HepG2 (cell line): Measurements from ENCODE around the gene ENO1. TPM values are rescaled to one million over a fixed set of nuclear protein-coding genes. Genes with fewer than 3 reads are reported as not detected.

Experiments
- ATAC-seq: fragments of 200-7000 bp; cut with Tn5 transposase; 3 replicates; pipeline ENCODE4 v1.9.1; 2020; ENCODE audit warnings: mild to moderate bottlenecking, moderate library complexity
- BruUV-seq: library from RNA; stranded (reverse); fragments of 400-500 nt; replicated peaks from 2 replicates; lab custom pipeline; 2021; lab: Mats Ljungman, UMichigan
- CTCF ChIA-PET: fragments of 300-600 bp; formaldehyde crosslinking; extraction: SDS; loops from one replicate; lab custom pipeline; 2021; ENCODE audit warnings: low total read pairs, inconsistent platforms, low intra/inter-chr PET ratio; lab: Yijun Ruan, JAX
- POLR2A ChIA-PET: fragments of 350-600 bp; sonication (Branson Sonifier 250); formaldehyde crosslinking; loops from one replicate; lab custom pipeline; 2020; ENCODE audit warnings: antibody characterized with exemption, inconsistent platforms; lab: Yijun Ruan, JAX
- DNase-seq: peaks from one replicate; pipeline ENCODE4 v3.0.0-alpha.2; 2015; ENCODE audit warnings: low spot score
- FAIRE-seq: peaks from 3 replicates; lab custom pipeline; 2011; peaks lifted over from hg19 to GRCh38; lab: Jason Lieb, UNC
- H2AFZ ChIP-seq: one replicate; pipeline ENCODE4 v1.6.1; 2011; ENCODE audit warnings: low read length, inconsistent platforms
- H3K27ac ChIP-seq: fragments of 300-600 bp; 3 replicates; pipeline ENCODE4 v1.8.0; 2011; ENCODE audit warnings: mixed run types, mild to moderate bottlenecking, mixed read lengths, low read length, inconsistent platforms; ENCODE audit not compliant: insufficient read depth; ENCODE audit errors: extremely low read length
- H3K27me3 ChIP-seq, 2 experiments: fragments of 200-600 bp in 1 of 2; 2 replicates in 1 of 2; 3 replicates in 1 of 2; pipeline versions ENCODE4 v1.6.0 to v1.8.0; 2011; ENCODE audit warnings: low read length in 2 of 2, mild to moderate bottlenecking in 2 of 2, moderate library complexity in 2 of 2, inconsistent platforms in 1 of 2; ENCODE audit not compliant: insufficient read depth in 2 of 2, control insufficient read depth in 1 of 2
- H3K36me3 ChIP-seq, 2 experiments: fragments of 200-600 bp in 1 of 2; replicated peaks in 1 of 2; 2 replicates in 1 of 2; 3 replicates in 1 of 2; pipeline versions ENCODE4 v1.5.1 to v1.8.0; 2011; ENCODE audit warnings: low read length in 2 of 2, inconsistent platforms in 1 of 2; ENCODE audit not compliant: insufficient read depth in 2 of 2, control insufficient read depth in 1 of 2
- H3K4me1 ChIP-seq: 2 replicates; pipeline ENCODE4 v1.5.1; 2012; ENCODE audit warnings: low read length, inconsistent platforms; ENCODE audit not compliant: insufficient read depth
- H3K4me2 ChIP-seq: 2 replicates; pipeline ENCODE4 v1.6.0; 2011; ENCODE audit warnings: low read depth, low read length, inconsistent platforms
- H3K4me3 ChIP-seq, 3 experiments: fragments of 200-600 bp in 1 of 3; sonication (generic), shearing (Covaris generic) in 1 of 3; replicated peaks in 1 of 3; 2 replicates each; pipeline ENCODE4 v1.5.1; 2011 to 2016; ENCODE audit warnings: low read length in 3 of 3, inconsistent platforms in 2 of 3, low read depth in 2 of 3, mild to moderate bottlenecking in 2 of 3, control low read depth in 1 of 3, mixed read lengths in 1 of 3; ENCODE audit not compliant: insufficient read depth in 1 of 3
- H3K79me2 ChIP-seq: one replicate; pipeline ENCODE4 v1.6.1; 2011; ENCODE audit warnings: low read length, inconsistent platforms; ENCODE audit not compliant: insufficient read depth
- H3K9ac ChIP-seq: 2 replicates; pipeline ENCODE4 v1.6.0; 2011; ENCODE audit warnings: mild to moderate bottlenecking, low read depth, low read length, inconsistent platforms; ENCODE audit not compliant: insufficient read depth
- H3K9me3 ChIP-seq: 2 replicates; pipeline ENCODE4 v1.5.1; 2012; ENCODE audit warnings: mild to moderate bottlenecking, low read length
- H4K20me1 ChIP-seq: 2 replicates; pipeline ENCODE4 v1.6.0; 2011; ENCODE audit warnings: inconsistent platforms, mild to moderate bottlenecking, low read length, moderate library complexity; ENCODE audit not compliant: insufficient read depth
- CENPT ChIP-seq: sonication (generic); formaldehyde crosslinking; IDR thresholded peaks from 2 replicates; pipeline ENCODE4 v1.8.0; 2022; ENCODE audit warnings: low read depth, mild to moderate bottlenecking, moderate library complexity, missing genetic modification reagents
- GZF1 ChIP-seq: sonication (generic); formaldehyde crosslinking; IDR thresholded peaks from 2 replicates; pipeline ENCODE4 v1.5.1; 2020; ENCODE audit warnings: mild to moderate bottlenecking, missing genetic modification reagents
- MAFF ChIP-seq: IDR thresholded peaks from 2 replicates; pipeline ENCODE4 v1.6.1; 2011; ENCODE audit warnings: low read depth, low read length, improper control_type of control experiment
- MEIS2 ChIP-seq: sonication (generic); formaldehyde crosslinking; IDR thresholded peaks from 2 replicates; pipeline ENCODE4 v1.9.0; 2021; ENCODE audit warnings: mild to moderate bottlenecking, missing genetic modification reagents
- MIER2 ChIP-seq: IDR thresholded peaks from 2 replicates; pipeline ENCODE4 v1.6.1; 2016; ENCODE audit warnings: missing biosample characterization, missing genetic modification reagents
- NONO ChIP-seq, 2 experiments: fragments of 450-650 bp in 1 of 2; sonication (generic) in 1 of 2; formaldehyde crosslinking in 1 of 2; IDR thresholded peaks in 1 of 2; conservative IDR thresholded peaks in 1 of 2; 2 replicates each; pipeline versions ENCODE4 v1.6.1 to v1.8.0; 2017 to 2022; ENCODE audit warnings: mild to moderate bottlenecking in 1 of 2, missing genetic modification reagents in 1 of 2, moderate library complexity in 1 of 2
- RBM39 ChIP-seq: fragments of 200-400 bp; formaldehyde crosslinking; IDR thresholded peaks from one replicate; pipeline ENCODE4 v1.6.1; 2018; ENCODE audit warnings: antibody characterized with exemption, mild to moderate bottlenecking, low read depth, low read length; ENCODE audit not compliant: poor library complexity, severe bottlenecking
- SETDB1 ChIP-seq: sonication (generic); formaldehyde crosslinking; IDR thresholded peaks from 2 replicates; pipeline ENCODE4 v1.5.1; 2020; ENCODE audit warnings: missing genetic modification reagents, mild to moderate bottlenecking, borderline replicate concordance
- ZNF124 ChIP-seq: sonication (generic); formaldehyde crosslinking; IDR thresholded peaks from 2 replicates; pipeline ENCODE4 v1.4.0; 2020; ENCODE audit warnings: missing genetic modification reagents
- ZNF558 ChIP-seq: sonication (generic); formaldehyde crosslinking; IDR thresholded peaks from 2 replicates; pipeline ENCODE4 v1.9.0; 2022; ENCODE audit warnings: mild to moderate bottlenecking, missing genetic modification reagents, borderline replicate concordance
- ZNF629 ChIP-seq: sonication (generic); formaldehyde crosslinking; conservative IDR thresholded peaks from 2 replicates; pipeline ENCODE4 v1.5.0; 2020; ENCODE audit warnings: missing genetic modification reagents
- WGBS: methylation state at CpG from one replicate; pipeline ENCODE4 v1.1.6; 2017; ENCODE audit warnings: low lambda C conversion rate; 5-methylcytosine and 5-hydroxymethylcytosine counted together
- in situ Hi-C: cut with HindIII; loops from 2 replicates; pipeline ENCODE4 v1.10.0; 2017; ENCODE audit warnings: low pct_unique_long_range_greater_than_20kb; ENCODE audit not compliant: extremely low pct_ligation_motif_present
- intact Hi-C: fragments of 100-400 bp; cut with micrococcal nuclease; formaldehyde crosslinking; loops from one replicate; pipeline ENCODE4 v1.10.0; 2022; ENCODE audit not compliant: unreplicated experiment
- polyA plus RNA-seq, 8 experiments: library from polyadenylated mRNA; depleted of rRNA in 3 of 8; stranded (reverse) in 7 of 8; unstranded in 1 of 8; fragments of >200 nt; fragmentation: Illumina TruSeq in 4 of 8; extraction: Trizol in 4 of 8; gene quantifications; 2 replicates each; pipeline versions ENCODE4 v1.2.1 to v1.2.3, GENCODE V29; 2011 to 2016; ENCODE audit warnings: low read depth in 4 of 8, missing spikeins in 1 of 8, mixed read lengths in 1 of 8; ENCODE audit not compliant: insufficient read depth in 1 of 8
- total RNA-seq, 5 experiments: library from RNA; depleted of rRNA; stranded (reverse); fragments of >200 nt; fragmentation: Illumina TruSeq; extraction: Trizol; gene quantifications; 2 replicates each; pipeline ENCODE4 v1.2.3, GENCODE V29; 2016; ENCODE audit warnings: low read depth in 1 of 5
- TF ChIP-seq, protein P1 (sequence below): sonication (generic); formaldehyde crosslinking; conservative IDR thresholded peaks from 2 replicates; pipeline ENCODE4 v1.4.0; 2020; ENCODE audit warnings: missing genetic modification reagents
- TF ChIP-seq, protein P2 (sequence below): sonication (generic); formaldehyde crosslinking; IDR thresholded peaks from 2 replicates; pipeline ENCODE4 v1.4.0; 2020; ENCODE audit warnings: mild to moderate bottlenecking, missing genetic modification reagents
- TF ChIP-seq, protein P3 (sequence below): sonication (generic); formaldehyde crosslinking; IDR thresholded peaks from 2 replicates; pipeline ENCODE4 v1.4.0; 2020; ENCODE audit warnings: missing genetic modification reagents, borderline replicate concordance

The ENO1 gene
- total and polyA plus RNA-seq, 2 of the 13 experiments (the other 11 are each of a cell fraction or from before 2014, with no cell fraction given), result 1,559 to 3,103 TPM

DNA sequence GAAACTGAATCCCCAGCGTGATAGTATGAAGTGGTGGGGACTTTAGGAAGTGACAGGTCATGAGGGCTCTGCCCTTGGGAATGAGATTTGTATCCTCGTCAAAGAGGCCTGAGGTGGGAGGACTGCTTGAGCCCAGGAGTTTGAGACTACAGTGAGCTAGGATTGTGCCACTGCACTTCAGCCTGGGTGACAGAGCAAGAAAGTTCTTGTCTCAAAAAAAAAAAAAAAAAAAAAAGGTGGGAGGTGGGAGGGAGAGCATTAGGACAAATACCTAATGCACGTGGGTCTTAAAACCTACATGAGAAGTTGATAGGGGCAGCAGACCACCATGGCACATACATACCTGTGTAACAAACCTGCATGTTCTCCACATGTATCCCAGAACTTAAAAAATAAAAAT is 37.1 kb downstream of the ENO1 start (continued):
- TF ChIP-seq, protein P1, sequence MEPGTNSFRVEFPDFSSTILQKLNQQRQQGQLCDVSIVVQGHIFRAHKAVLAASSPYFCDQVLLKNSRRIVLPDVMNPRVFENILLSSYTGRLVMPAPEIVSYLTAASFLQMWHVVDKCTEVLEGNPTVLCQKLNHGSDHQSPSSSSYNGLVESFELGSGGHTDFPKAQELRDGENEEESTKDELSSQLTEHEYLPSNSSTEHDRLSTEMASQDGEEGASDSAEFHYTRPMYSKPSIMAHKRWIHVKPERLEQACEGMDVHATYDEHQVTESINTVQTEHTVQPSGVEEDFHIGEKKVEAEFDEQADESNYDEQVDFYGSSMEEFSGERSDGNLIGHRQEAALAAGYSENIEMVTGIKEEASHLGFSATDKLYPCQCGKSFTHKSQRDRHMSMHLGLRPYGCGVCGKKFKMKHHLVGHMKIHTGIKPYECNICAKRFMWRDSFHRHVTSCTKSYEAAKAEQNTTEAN (CRISPR knock-in tag), result no peak
- TF ChIP-seq ZNF124 (no peak), RBM39 (no peak), MEIS2 (CRISPR knock-in tag) (no peak), GZF1 (CRISPR knock-in tag) (no peak)
- TF ChIP-seq, all 625 proteins: peak for 1

DNA sequence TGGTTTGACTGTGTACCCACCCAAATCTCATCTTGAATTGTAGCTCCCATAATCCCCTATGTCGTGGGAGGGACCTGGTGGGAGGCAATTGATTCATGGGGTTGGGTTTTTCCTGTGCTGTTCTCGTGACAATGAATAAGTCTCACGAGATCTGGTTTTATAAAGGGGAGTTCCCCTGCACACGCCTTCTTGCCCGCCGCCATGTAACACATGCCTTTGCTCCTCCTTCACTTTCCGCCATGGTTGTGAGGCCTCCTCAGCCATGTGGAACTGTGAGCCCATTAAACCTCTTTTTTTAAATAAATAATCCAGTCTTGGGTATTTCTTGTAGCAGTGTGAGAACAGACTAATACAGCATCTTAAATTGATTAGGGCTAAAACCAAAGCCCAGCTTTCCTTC is 38.5 kb downstream of the ENO1 start:
- no peak for FAIRE-seq
- 68% methylated on average over 7 of the region's 7 CpGs for WGBS
- H3K9me3 ChIP-seq, result no peaks in the 10 kb centered on the region
- no peaks in the 10 kb centered on the region for H3K79me2 ChIP-seq
- no peak overlapping the region for H3K9ac ChIP-seq
- no peak for ATAC-seq
- peaks cover 35% of the 10 kb centered on the region for H3K4me1 ChIP-seq
- H2AFZ ChIP-seq, result no peak overlapping the region
- H3K27me3 ChIP-seq, result 0 out of 5 replicates have a peak, but pooled peaks cover 0 to 3% of the 10 kb centered on the region in 2 experiments
- intact Hi-C loops, result no loop called here
- no peak overlapping the region for H3K27ac ChIP-seq
- ChIA-PET POLR2A (no interaction called here), CTCF (no interaction called here)
- DNase-seq, result no peak
- no peak overlapping the region for H3K4me2 ChIP-seq
- no peaks in the 10 kb centered on the region for H3K36me3 ChIP-seq
- no peak overlapping the region for H3K4me3 ChIP-seq
- BruUV-seq, result no TSS peak
- in situ Hi-C loops, result loop anchor here (25.0 kb wide), 1 partner anchor 278 kb away; no protein-coding TSS in a partner anchor
- H4K20me1 ChIP-seq, result no peaks in the 10 kb centered on the region
- TF ChIP-seq MIER2 (CRISPR knock-in tag) (no peak), SETDB1 (CRISPR knock-in tag) (no peak), NONO (IDR thresholded peaks at IDR 0.05) (no peak), NONO (CRISPR knock-in tag; conservative IDR thresholded peaks at IDR 0.05) (no peak), CENPT (CRISPR knock-in tag) (no peak), MAFF (no peak), ZNF558 (CRISPR knock-in tag) (no peak), ZNF629 (no peak)
- TF ChIP-seq, protein P2, sequence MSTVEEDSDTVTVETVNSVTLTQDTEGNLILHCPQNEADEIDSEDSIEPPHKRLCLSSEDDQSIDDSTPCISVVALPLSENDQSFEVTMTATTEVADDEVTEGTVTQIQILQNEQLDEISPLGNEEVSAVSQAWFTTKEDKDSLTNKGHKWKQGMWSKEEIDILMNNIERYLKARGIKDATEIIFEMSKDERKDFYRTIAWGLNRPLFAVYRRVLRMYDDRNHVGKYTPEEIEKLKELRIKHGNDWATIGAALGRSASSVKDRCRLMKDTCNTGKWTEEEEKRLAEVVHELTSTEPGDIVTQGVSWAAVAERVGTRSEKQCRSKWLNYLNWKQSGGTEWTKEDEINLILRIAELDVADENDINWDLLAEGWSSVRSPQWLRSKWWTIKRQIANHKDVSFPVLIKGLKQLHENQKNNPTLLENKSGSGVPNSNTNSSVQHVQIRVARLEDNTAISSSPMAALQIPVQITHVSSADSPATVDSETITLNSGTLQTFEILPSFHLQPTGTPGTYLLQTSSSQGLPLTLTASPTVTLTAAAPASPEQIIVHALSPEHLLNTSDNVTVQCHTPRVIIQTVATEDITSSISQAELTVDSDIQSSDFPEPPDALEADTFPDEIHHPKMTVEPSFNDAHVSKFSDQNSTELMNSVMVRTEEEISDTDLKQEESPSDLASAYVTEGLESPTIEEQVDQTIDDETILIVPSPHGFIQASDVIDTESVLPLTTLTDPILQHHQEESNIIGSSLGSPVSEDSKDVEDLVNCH (CRISPR knock-in tag), result no peak
- TF ChIP-seq, protein P3, sequence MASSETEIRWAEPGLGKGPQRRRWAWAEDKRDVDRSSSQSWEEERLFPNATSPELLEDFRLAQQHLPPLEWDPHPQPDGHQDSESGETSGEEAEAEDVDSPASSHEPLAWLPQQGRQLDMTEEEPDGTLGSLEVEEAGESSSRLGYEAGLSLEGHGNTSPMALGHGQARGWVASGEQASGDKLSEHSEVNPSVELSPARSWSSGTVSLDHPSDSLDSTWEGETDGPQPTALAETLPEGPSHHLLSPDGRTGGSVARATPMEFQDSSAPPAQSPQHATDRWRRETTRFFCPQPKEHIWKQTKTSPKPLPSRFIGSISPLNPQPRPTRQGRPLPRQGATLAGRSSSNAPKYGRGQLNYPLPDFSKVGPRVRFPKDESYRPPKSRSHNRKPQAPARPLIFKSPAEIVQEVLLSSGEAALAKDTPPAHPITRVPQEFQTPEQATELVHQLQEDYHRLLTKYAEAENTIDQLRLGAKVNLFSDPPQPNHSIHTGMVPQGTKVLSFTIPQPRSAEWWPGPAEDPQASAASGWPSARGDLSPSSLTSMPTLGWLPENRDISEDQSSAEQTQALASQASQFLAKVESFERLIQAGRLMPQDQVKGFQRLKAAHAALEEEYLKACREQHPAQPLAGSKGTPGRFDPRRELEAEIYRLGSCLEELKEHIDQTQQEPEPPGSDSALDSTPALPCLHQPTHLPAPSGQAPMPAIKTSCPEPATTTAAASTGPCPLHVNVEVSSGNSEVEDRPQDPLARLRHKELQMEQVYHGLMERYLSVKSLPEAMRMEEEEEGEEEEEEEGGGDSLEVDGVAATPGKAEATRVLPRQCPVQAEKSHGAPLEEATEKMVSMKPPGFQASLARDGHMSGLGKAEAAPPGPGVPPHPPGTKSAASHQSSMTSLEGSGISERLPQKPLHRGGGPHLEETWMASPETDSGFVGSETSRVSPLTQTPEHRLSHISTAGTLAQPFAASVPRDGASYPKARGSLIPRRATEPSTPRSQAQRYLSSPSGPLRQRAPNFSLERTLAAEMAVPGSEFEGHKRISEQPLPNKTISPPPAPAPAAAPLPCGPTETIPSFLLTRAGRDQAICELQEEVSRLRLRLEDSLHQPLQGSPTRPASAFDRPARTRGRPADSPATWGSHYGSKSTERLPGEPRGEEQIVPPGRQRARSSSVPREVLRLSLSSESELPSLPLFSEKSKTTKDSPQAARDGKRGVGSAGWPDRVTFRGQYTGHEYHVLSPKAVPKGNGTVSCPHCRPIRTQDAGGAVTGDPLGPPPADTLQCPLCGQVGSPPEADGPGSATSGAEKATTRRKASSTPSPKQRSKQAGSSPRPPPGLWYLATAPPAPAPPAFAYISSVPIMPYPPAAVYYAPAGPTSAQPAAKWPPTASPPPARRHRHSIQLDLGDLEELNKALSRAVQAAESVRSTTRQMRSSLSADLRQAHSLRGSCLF, result no peak
